ENCODE data around the gene BTN1A1. TPM values are rescaled to one million over a fixed set of nuclear protein-coding genes. Genes with fewer than 3 reads are reported as not detected.

The BTN1A1 gene
- total RNA-seq, 4 donors from 2014 or later = not detected

- H3K36me3 ChIP-seq = no peaks in the 10 kb centered on the region
- H3K27me3 ChIP-seq = no peaks in the 10 kb centered on the region
- 73 to 82% methylated on average over 6 of the region's 6 CpGs for WGBS, 2 donors
- no peak overlapping the region for H3K27ac ChIP-seq
- no peak for DNase-seq
- no peaks in the 10 kb centered on the region for H3K9me3 ChIP-seq
- intact Hi-C loops (cut with DNase I) = no loop called here
- peaks cover 19 to 63% (median 23%) of the 10 kb centered on the region in 3 donors for H3K4me1 ChIP-seq
- TF ChIP-seq CTCF (IDR thresholded peaks at IDR 0.05) (no peak), POLR2A (IDR thresholded peaks at IDR 0.05) (no peak)
- no peak overlapping the region for H3K4me3 ChIP-seq
These were observed 34.8 kb downstream of the BTN1A1 start for GRCh38 chr6:26534681-26535465.

- peak overlapping the region; percentile 62 to 91 (median 81) for H3K4me3 ChIP-seq
- intact Hi-C loops (cut with DNase I) = no loop called here
- no peaks in the 10 kb centered on the region for H3K27me3 ChIP-seq
- H3K4me1 ChIP-seq = peaks cover 19 to 80% (median 23%) of the 10 kb centered on the region in 3 donors
- no peaks in the 10 kb centered on the region for H3K9me3 ChIP-seq
- TF ChIP-seq CTCF (IDR thresholded peaks at IDR 0.05) = no peak
- TF ChIP-seq POLR2A (IDR thresholded peaks at IDR 0.05) = no peak
- WGBS, 2 donors = 6% methylated on average over 12 of the region's 12 CpGs
- peak overlapping the region; percentile 90 to 96 (median 96) for H3K27ac ChIP-seq
- no peak for DNase-seq
- H3K36me3 ChIP-seq = no peaks in the 10 kb centered on the region
These were observed 36.6 kb downstream of the BTN1A1 start for GRCh38 chr6:26536571-26537159.

- H3K27me3 ChIP-seq = no peaks in the 10 kb centered on the region
- no peaks in the 10 kb centered on the region for H3K9me3 ChIP-seq
These were observed 37.2 kb downstream of the BTN1A1 start for GRCh38 chr6:26537160-26537845.

GRCh38 chr6:26537846-26538571 lies 37.9 kb downstream of the BTN1A1 start, which contains the start of gene HMGN4:
Gene HMGN4 (plus strand): TSS chr6:26538366. CDS start chr6:26545207, 6,841 bp downstream.
- peaks cover 19 to 68% (median 23%) of the 10 kb centered on the region in 3 donors for H3K4me1 ChIP-seq

More at GRCh38 chr6:26537160-26537845, 37.2 kb downstream of the BTN1A1 start:
- Histone ChIP-seq H3K27ac (peak overlapping the region; percentile 90 to 96 (median 96)), H3K36me3 (no peaks in the 10 kb centered on the region), H3K4me3 (peak overlapping the region; percentile 62 to 91 (median 81)), H3K4me1 (peaks cover 19 to 75% (median 23%) of the 10 kb centered on the region in 3 donors)
- intact Hi-C loops (cut with DNase I) = no loop called here
- TF ChIP-seq CTCF (IDR thresholded peaks at IDR 0.05) (peak in 1 of 6 experiments; percentile 5), POLR2A (IDR thresholded peaks at IDR 0.05) (no peak)
- WGBS, 2 donors = 0 to 6% methylated on average over 17 to 20 of the region's 37 CpGs
- peak; percentile 37 for DNase-seq

More at GRCh38 chr6:26537846-26538571, 37.9 kb downstream of the BTN1A1 start, which contains the start of gene HMGN4:
- TF ChIP-seq POLR2A (IDR thresholded peaks at IDR 0.05) (peak in 2 of 4 donors; percentile 46 to 77), CTCF (IDR thresholded peaks at IDR 0.05) (peak in 1 of 6 experiments; percentile 8)
- WGBS, 2 donors = 0 to 1% methylated on average over 17 to 32 of the region's 49 CpGs
- Histone ChIP-seq H3K4me3 (peak within 1 kb of the TSS; percentile 62 to 91 (median 81)), H3K36me3 (peaks cover 0 to 7% (median 0%) of the 10 kb centered on the region in 3 donors), H3K9me3 (no peaks in the 10 kb centered on the region), H3K27ac (peak within 1 kb of the TSS; percentile 90 to 96 (median 96)), H3K27me3 (no peaks in the 10 kb centered on the region)
- intact Hi-C loops (cut with DNase I) = no loop called here
- no peak for DNase-seq
